ENCODE results near the gene MYL12B. TPM values are rescaled to one million over a fixed set of nuclear protein-coding genes. Genes with fewer than 3 reads are reported as not detected.

Gene MYL12B
- total RNA-seq, 6 experiments from 2014 or later, result 113 to 281 (median 185) TPM

GRCh38 chr18:3247240-3248061 is 14.5 kb upstream of the MYL12B start, which contains the start of gene MYL12A:
MYL12A (plus strand) TSS chr18:3247801; CDS start chr18:3253248, 5,447 bp downstream.
- peak; percentile 99 for DNase-seq
- peak within 1 kb of the TSS; percentile 87 to 95 (median 89) for H3K4me3 ChIP-seq
- no peaks in the 10 kb centered on the region for H3K27me3 ChIP-seq
- ATAC-seq, result peak; percentile 76 to 87 (median 84)
- TF ChIP-seq CTCF (IDR thresholded peaks at IDR 0.05) (no peak), POLR2A (IDR thresholded peaks at IDR 0.05) (peak; percentile 96)
- no peaks in the 10 kb centered on the region for H3K36me3 ChIP-seq
- under 1% methylated on average over 28 of the region's 65 CpGs for WGBS (ENCODE audit: insufficient coverage, low coverage, low lambda C conversion rate, missing lambda C conversion rate)
- no peaks in the 10 kb centered on the region for H3K9me3 ChIP-seq
- H3K27ac ChIP-seq, result peak within 1 kb of the TSS; percentile 99 to 100 (median 99)
- intact Hi-C loops (cut with DNase I), result loop anchor here in 1 of 2 donors (10.0 kb wide), 1 partner anchor 313 kb away; no protein-coding TSS in a partner anchor
- H3K4me1 ChIP-seq, result peaks cover 0 to 39% (median 6%) of the 10 kb centered on the region in 4 donors

- H3K27me3 ChIP-seq, result no peaks in the 10 kb centered on the region
- WGBS (ENCODE audit: insufficient coverage, low coverage, low lambda C conversion rate, missing lambda C conversion rate), result under 1% methylated on average over 19 of the region's 22 CpGs
- TF ChIP-seq POLR2A (IDR thresholded peaks at IDR 0.05) (no peak), CTCF (IDR thresholded peaks at IDR 0.05) (no peak)
- H3K9me3 ChIP-seq, result no peaks in the 10 kb centered on the region
- intact Hi-C loops (cut with DNase I), result loop anchor here in 1 of 2 donors (10.0 kb wide), 1 partner anchor 313 kb away; no protein-coding TSS in a partner anchor
- H3K4me1 ChIP-seq, result peaks cover 0 to 47% (median 9%) of the 10 kb centered on the region in 4 donors
- H3K36me3 ChIP-seq, result peaks cover 0 to 1% (median 0%) of the 10 kb centered on the region in 4 donors
- H3K4me3 ChIP-seq, result peak overlapping the region; percentile 87 to 95 (median 89)
- no peak for DNase-seq
- ATAC-seq, result no peak
- H3K27ac ChIP-seq, result peak overlapping the region; percentile 99 to 100 (median 99)
Measured at GRCh38 chr18:3248062-3248657, 13.8 kb upstream of the MYL12B start.

GRCh38 chr18:3248658-3249359 is 13.1 kb upstream of the MYL12B start:
- no peaks in the 10 kb centered on the region for H3K27me3 ChIP-seq
- ATAC-seq (no peak), DNase-seq (no peak)
- H3K9me3 ChIP-seq, result no peaks in the 10 kb centered on the region
- intact Hi-C loops (cut with DNase I), result loop anchor here in 1 of 2 donors (10.0 kb wide), 1 partner anchor 314 kb away; no protein-coding TSS in a partner anchor
- WGBS (ENCODE audit: insufficient coverage, low coverage, low lambda C conversion rate, missing lambda C conversion rate), result 11% methylated on average over 9 of the region's 9 CpGs
- H3K4me1 ChIP-seq, result peaks cover 0 to 53% (median 10%) of the 10 kb centered on the region in 4 donors
- H3K4me3 ChIP-seq, result peak overlapping the region; percentile 87 to 95 (median 89)
- peak overlapping the region; percentile 99 to 100 (median 99) for H3K27ac ChIP-seq
- TF ChIP-seq CTCF (IDR thresholded peaks at IDR 0.05) (no peak), POLR2A (IDR thresholded peaks at IDR 0.05) (peak; percentile 75)
- H3K36me3 ChIP-seq, result peaks cover 2 to 8% (median 4%) of the 10 kb centered on the region in 4 donors

Measured in right lobe of liver (tissue), 6 donors.